SH-SY5Y (cell line): Measurements from ENCODE around the gene BCLAF1.

Experiments
- GATA2 ChIP-seq: IDR thresholded peaks from 2 replicates; pipeline ENCODE4 v1.6.1; 2011; ENCODE audit warnings: mild to moderate bottlenecking, low read depth, low read length
- GATA3 ChIP-seq: IDR thresholded peaks from 2 replicates; pipeline ENCODE4 v1.6.1; 2011; ENCODE audit warnings: low read depth, mild to moderate bottlenecking, low read length, moderate library complexity

DNA sequence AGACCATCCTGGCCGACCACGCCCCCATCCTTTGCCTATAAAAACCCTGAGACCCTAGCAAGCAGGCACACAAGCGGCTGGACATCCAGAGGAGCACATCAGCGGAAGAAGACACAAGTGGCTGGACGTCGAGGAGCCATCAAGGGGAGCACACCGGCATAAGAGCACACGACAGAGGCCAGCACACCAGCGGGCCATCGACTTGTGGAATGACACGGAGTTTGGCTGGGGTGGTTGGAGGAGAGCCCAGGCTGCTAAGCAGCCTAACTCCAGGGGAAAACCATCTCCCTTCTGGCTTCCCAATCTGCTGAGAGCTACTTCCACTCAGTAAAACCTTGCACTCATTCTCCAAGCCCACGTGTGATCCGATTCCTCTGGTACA lies 44.8 kb upstream of the BCLAF1 start:
- TF ChIP-seq GATA2 (no peak), GATA3 (no peak)
